ENCODE data around the gene SLC22A12. TPM values are rescaled to one million over a fixed set of nuclear protein-coding genes. Genes with fewer than 3 reads are reported as not detected.

Gene SLC22A12
- total RNA-seq, 1 donor from 2014 or later, result not detected

GRCh38 chr11:64599698-64600211 lies 8.7 kb downstream of the SLC22A12 start:
- H2AFZ ChIP-seq (ENCODE audit: low read depth, low read length), result no peak overlapping the region

GRCh38 chr11:64600281-64600992 lies 9.4 kb downstream of the SLC22A12 start:
- peaks cover 44% of the 10 kb centered on the region for H3K27me3 Mint-ChIP-seq (ENCODE audit: low read depth, unreplicated experiment)
- no peaks in the 10 kb centered on the region for H3K4me1 Mint-ChIP-seq (ENCODE audit: low read depth, unreplicated experiment)
- H3K27ac Mint-ChIP-seq (ENCODE audit: unreplicated experiment), result no peak overlapping the region
- TF ChIP-seq CTCF (IDR thresholded peaks at IDR 0.05; ENCODE audit: insufficient read depth, low read depth, low read length) (no peak), EZH2 (IDR thresholded peaks at IDR 0.05; ENCODE audit: insufficient read depth, low read length) (no peak)
- no peak overlapping the region for H3K4me2 ChIP-seq (ENCODE audit: low read length)
- H3K36me3 Mint-ChIP-seq (ENCODE audit: low read depth, unreplicated experiment), result no peaks in the 10 kb centered on the region
- H3K27ac ChIP-seq (ENCODE audit: low read depth, low read length), result no peak overlapping the region
- H3K9me3 Mint-ChIP-seq (ENCODE audit: unreplicated experiment), result no peaks in the 10 kb centered on the region
- H4K20me1 ChIP-seq (ENCODE audit: insufficient read depth, low read length), result no peaks in the 10 kb centered on the region
- DNase-seq (ENCODE audit: low read depth), result no peak
- H3K9me3 ChIP-seq (ENCODE audit: insufficient read depth, low read depth, low read length), result no peaks in the 10 kb centered on the region
- H3K36me3 ChIP-seq (ENCODE audit: insufficient read depth, low read length), result no peaks in the 10 kb centered on the region
- FAIRE-seq, result no peak
- no peaks in the 10 kb centered on the region for H3K27me3 ChIP-seq (ENCODE audit: insufficient read depth, low read length)
- no peak overlapping the region for H3K9ac ChIP-seq (ENCODE audit: low read length)
- no peaks in the 10 kb centered on the region for H3K4me1 ChIP-seq (ENCODE audit: insufficient read depth, low read length)
- no peak overlapping the region for H3K4me3 ChIP-seq (ENCODE audit: insufficient read depth, low read depth, low read length)
- H3K79me2 ChIP-seq (ENCODE audit: insufficient read depth, low read length), result no peaks in the 10 kb centered on the region
- no peak overlapping the region for H3K4me3 Mint-ChIP-seq (ENCODE audit: unreplicated experiment)
- no peak overlapping the region for H2AFZ ChIP-seq (ENCODE audit: low read depth, low read length)

More at GRCh38 chr11:64599698-64600211, 8.7 kb downstream of the SLC22A12 start:
- H4K20me1 ChIP-seq (ENCODE audit: insufficient read depth, low read length), result no peaks in the 10 kb centered on the region
- FAIRE-seq (no peak), DNase-seq (ENCODE audit: low read depth) (no peak)
- H3K27me3 ChIP-seq (ENCODE audit: insufficient read depth, low read length), result no peaks in the 10 kb centered on the region
- no peak overlapping the region for H3K27ac Mint-ChIP-seq (ENCODE audit: unreplicated experiment)
- peaks cover 41% of the 10 kb centered on the region for H3K27me3 Mint-ChIP-seq (ENCODE audit: low read depth, unreplicated experiment)
- TF ChIP-seq EZH2 (IDR thresholded peaks at IDR 0.05; ENCODE audit: insufficient read depth, low read length), result no peak
- no peak for TF ChIP-seq CTCF (IDR thresholded peaks at IDR 0.05; ENCODE audit: insufficient read depth, low read depth, low read length)
- no peaks in the 10 kb centered on the region for H3K79me2 ChIP-seq (ENCODE audit: insufficient read depth, low read length)
- no peaks in the 10 kb centered on the region for H3K36me3 Mint-ChIP-seq (ENCODE audit: low read depth, unreplicated experiment)
- H3K4me3 ChIP-seq (ENCODE audit: insufficient read depth, low read depth, low read length), result no peak overlapping the region
- H3K36me3 ChIP-seq (ENCODE audit: insufficient read depth, low read length), result no peaks in the 10 kb centered on the region
- no peak overlapping the region for H3K4me3 Mint-ChIP-seq (ENCODE audit: unreplicated experiment)
- H3K9me3 Mint-ChIP-seq (ENCODE audit: unreplicated experiment), result no peaks in the 10 kb centered on the region
- H3K4me1 Mint-ChIP-seq (ENCODE audit: low read depth, unreplicated experiment), result no peaks in the 10 kb centered on the region
- H3K27ac ChIP-seq (ENCODE audit: low read depth, low read length), result no peak overlapping the region
- H3K9ac ChIP-seq (ENCODE audit: low read length), result no peak overlapping the region
- no peak overlapping the region for H3K4me2 ChIP-seq (ENCODE audit: low read length)
- no peaks in the 10 kb centered on the region for H3K9me3 ChIP-seq (ENCODE audit: insufficient read depth, low read depth, low read length)
- no peaks in the 10 kb centered on the region for H3K4me1 ChIP-seq (ENCODE audit: insufficient read depth, low read length)
